Non-pigmented ciliary epithelial cell (primary cell): ENCODE measurements around the gene NCLN.
"Not testable (repeated sequence)": the region's sequence is repeated elsewhere in the genome, so short reads cannot be mapped to it uniquely, and the experiment has no call there.

Experiments
- DNase-seq: peaks from one replicate; pipeline ENCODE4 v3.0.0-alpha.2; 2010; ENCODE audit warnings: low read depth

Gene NCLN

GRCh38 chr19:3225169-3225485, 39.4 kb downstream of the NCLN start:
- DNase-seq = no peak

GRCh38 chr19:3225677-3226093, 40.0 kb downstream of the NCLN start:
- DNase-seq = no peak

GRCh38 chr19:3227054-3227626, 41.4 kb downstream of the NCLN start:
- DNase-seq = no peak

- no peak for DNase-seq
Observed at GRCh38 chr19:3229346-3229743, 43.6 kb downstream of the NCLN start.

GRCh38 chr19:3229888-3230496, 44.3 kb downstream of the NCLN start:
- DNase-seq = no peak

GRCh38 chr19:3231288-3231687, 45.6 kb downstream of the NCLN start:
- DNase-seq = no peak

GRCh38 chr19:3233116-3233515, 47.4 kb downstream of the NCLN start:
- no peak for DNase-seq

GRCh38 chr19:3233831-3234230, 48.1 kb downstream of the NCLN start:
- no peak for DNase-seq

GRCh38 chr19:3234800-3235199, 49.1 kb downstream of the NCLN start:
- DNase-seq = no peak

- not testable (repeated sequence) for DNase-seq
Observed at GRCh38 chr19:3235604-3236003, 49.9 kb downstream of the NCLN start.

- no peak for DNase-seq
Observed at GRCh38 chr19:3236272-3236671, 50.5 kb downstream of the NCLN start.

- no peak for DNase-seq
Observed at GRCh38 chr19:3238066-3238561, 52.4 kb downstream of the NCLN start.

GRCh38 chr19:3239367-3239766, 53.6 kb downstream of the NCLN start:
- no peak for DNase-seq

GRCh38 chr19:3243819-3244700, 58.3 kb downstream of the NCLN start:
- DNase-seq = no peak

- no peak for DNase-seq
Observed at GRCh38 chr19:3245050-3245449, 59.3 kb downstream of the NCLN start.

- no peak for DNase-seq
Observed at GRCh38 chr19:3248728-3249326, 63.1 kb downstream of the NCLN start.

GRCh38 chr19:3249408-3249807, 63.7 kb downstream of the NCLN start:
- DNase-seq = no peak

- no peak for DNase-seq
Observed at GRCh38 chr19:3250675-3251074, 64.9 kb downstream of the NCLN start.

GRCh38 chr19:3251229-3251628, 65.5 kb downstream of the NCLN start:
- DNase-seq = no peak

GRCh38 chr19:3252650-3253049, 66.9 kb downstream of the NCLN start:
- no peak for DNase-seq

- DNase-seq = no peak
Observed at GRCh38 chr19:3253270-3253669, 67.5 kb downstream of the NCLN start.

GRCh38 chr19:3254520-3254919, 68.8 kb downstream of the NCLN start:
- no peak for DNase-seq

GRCh38 chr19:3257071-3257470, 71.3 kb downstream of the NCLN start:
- no peak for DNase-seq
